GM10266 (cell line): ENCODE measurements around the gene ARMH3.

Experiments used
- DNase-seq: peaks from one replicate; pipeline ENCODE4 v3.0.0; 2012; ENCODE audit errors: extremely low spot score
- CTCF ChIP-seq: IDR thresholded peaks from 2 replicates; pipeline ENCODE4 v1.5.1; 2012; ENCODE audit warnings: mild to moderate bottlenecking, low read depth; ENCODE audit not compliant: control insufficient read depth, insufficient read depth; ENCODE audit errors: missing control alignments

The ARMH3 gene

GRCh38 chr10:101935431-101935830 is 120.5 kb downstream of the ARMH3 start:
- TF ChIP-seq CTCF: no peak
- DNase-seq: no peak

GRCh38 chr10:101934686-101935305 is 121.2 kb downstream of the ARMH3 start:
- DNase-seq: no peak
- no peak for TF ChIP-seq CTCF

- DNase-seq: no peak
- no peak for TF ChIP-seq CTCF
These were observed 122.0 kb downstream of the ARMH3 start for GRCh38 chr10:101933976-101934375.

- TF ChIP-seq CTCF: no peak
- no peak for DNase-seq
These were observed 123.8 kb downstream of the ARMH3 start for GRCh38 chr10:101932183-101932582.

GRCh38 chr10:101925027-101925426 is 130.9 kb downstream of the ARMH3 start:
- no peak for DNase-seq
- TF ChIP-seq CTCF: no peak

GRCh38 chr10:101923256-101923655 is 132.7 kb downstream of the ARMH3 start:
- DNase-seq: no peak
- no peak for TF ChIP-seq CTCF

- no peak for TF ChIP-seq CTCF
These were observed 133.1 kb downstream of the ARMH3 start for GRCh38 chr10:101922846-101923245.

More at GRCh38 chr10:101922846-101923245, 133.1 kb downstream of the ARMH3 start:
- DNase-seq: no peak
